K562 (cell line): Measurements from ENCODE around the gene ZNF687. TPM values are rescaled to one million over a fixed set of nuclear protein-coding genes. Genes with fewer than 3 reads are reported as not detected.

Experiments used
- ASH1L ChIP-seq: fragments of 450-650 bp; IDR thresholded peaks from 2 replicates; pipeline ENCODE4 v1.6.1; 2018; ENCODE audit warnings: borderline replicate concordance, mild to moderate bottlenecking, low read depth; ENCODE audit not compliant: partially characterized antibody
- CBFB ChIP-seq: sonication (generic); formaldehyde crosslinking; IDR thresholded peaks from 2 replicates; pipeline ENCODE4 v1.4.0; 2020; ENCODE audit warnings: mild to moderate bottlenecking, missing genetic modification reagents
- CCAR2 ChIP-seq: fragments of 200-400 bp; formaldehyde crosslinking; IDR thresholded peaks from 2 replicates; pipeline ENCODE4 v1.6.1; 2017; ENCODE audit warnings: mild to moderate bottlenecking, low read depth, low read length
- GTF2A2 ChIP-seq: IDR thresholded peaks from 2 replicates; pipeline ENCODE4 v1.6.1; 2016; ENCODE audit warnings: mild to moderate bottlenecking, missing genetic modification characterization, missing compliant biosample characterization
- HOXB6 ChIP-seq: fragments of 250-450 bp; sonication (Bioruptor Pico); IDR thresholded peaks from 2 replicates; pipeline ENCODE4 v1.5.1; 2022; ENCODE audit warnings: mild to moderate bottlenecking, borderline replicate concordance
- NBN ChIP-seq: fragments of 450-650 bp; IDR thresholded peaks from 2 replicates; pipeline ENCODE4 v1.6.1; 2016; ENCODE audit warnings: low read depth, mild to moderate bottlenecking
- NFIC ChIP-seq: fragments of 450-650 bp; IDR thresholded peaks from 2 replicates; pipeline ENCODE4 v1.6.1; 2017; ENCODE audit warnings: mild to moderate bottlenecking, inconsistent platforms
- NR1H2 ChIP-seq: sonication (generic); formaldehyde crosslinking; IDR thresholded peaks from 2 replicates; pipeline ENCODE4 v1.4.0; 2020; ENCODE audit warnings: mild to moderate bottlenecking, missing genetic modification reagents
- PHF20 ChIP-seq: fragments of 450-650 bp; IDR thresholded peaks from 2 replicates; pipeline ENCODE4 v1.6.1; 2018; ENCODE audit not compliant: partially characterized antibody
- SMAD4 ChIP-seq: fragments of 250-450 bp; sonication (Bioruptor Pico); conservative IDR thresholded peaks from 2 replicates; pipeline ENCODE4 v1.8.0; 2021; ENCODE audit warnings: inconsistent platforms, mild to moderate bottlenecking, moderate library complexity
- U2AF2 ChIP-seq: fragments of 200-400 bp; formaldehyde crosslinking; optimal IDR thresholded peaks from 2 replicates; pipeline ENCODE3; 2017; ENCODE audit warnings: low read depth, mild to moderate bottlenecking, low read length
- UBTF ChIP-seq, 2 experiments: IDR thresholded peaks; 2 replicates each; pipeline ENCODE4 v1.6.1; 2012; ENCODE audit warnings: improper control_type of control experiment in 2 of 2, low read depth in 2 of 2, low read length in 2 of 2, borderline replicate concordance in 1 of 2
- WHSC1 ChIP-seq: IDR thresholded peaks from one replicate; pipeline ENCODE4 v1.6.1; 2012; ENCODE audit warnings: low read length, control low read depth, inconsistent platforms
- ZBTB2 ChIP-seq: fragments of 450-650 bp; IDR thresholded peaks from 2 replicates; pipeline ENCODE4 v1.6.1; 2016; ENCODE audit warnings: antibody characterized with exemption
- ZNF143 ChIP-seq: sonication (generic); formaldehyde crosslinking; IDR thresholded peaks from 2 replicates; pipeline ENCODE4 v1.9.0; 2022; ENCODE audit warnings: mild to moderate bottlenecking, missing genetic modification reagents
- ZNF212 ChIP-seq: fragments of 450-650 bp; formaldehyde crosslinking; IDR thresholded peaks from 2 replicates; pipeline ENCODE4 v1.4.0; 2020; ENCODE audit warnings: mild to moderate bottlenecking
- ZNF217 ChIP-seq: sonication (generic); formaldehyde crosslinking; IDR thresholded peaks from 2 replicates; pipeline ENCODE4 v1.8.0; 2022; ENCODE audit warnings: mild to moderate bottlenecking, missing genetic modification reagents
- polyA plus RNA-seq, 8 experiments: library from polyadenylated mRNA; depleted of rRNA in 4 of 8; stranded (reverse) in 5 of 8; unstranded in 3 of 8; fragments of >200 nt; fragmentation: Nextera tagmentation in 2 of 8; fragmentation: Illumina TruSeq in 1 of 8; extraction: Ambion mirVana in 2 of 8; extraction: Trizol in 1 of 8; gene quantifications; 2 replicates each; pipeline versions ENCODE4 v1.2.1 to v1.2.3, GENCODE V29; 2011 to 2014; ENCODE audit warnings: inconsistent platforms in 1 of 8, missing spikeins in 1 of 8
- total RNA-seq, 7 experiments: library from RNA; depleted of rRNA in 6 of 7; stranded (reverse); fragments of >200 nt in 6 of 7; fragmentation: Illumina TruSeq in 2 of 7; extraction: Trizol in 2 of 7; gene quantifications; 2 replicates each; pipeline versions ENCODE4 v1.2.1 to v1.2.3, GENCODE V29; 2011 to 2021; ENCODE audit warnings: low replicate concordance in 1 of 7
- TF ChIP-seq, protein P1 (sequence below): IDR thresholded peaks from 2 replicates; pipeline ENCODE4 v1.6.1; 2011; ENCODE audit warnings: borderline replicate concordance, low read depth, mild to moderate bottlenecking, moderate library complexity, low read length; ENCODE audit not compliant: insufficient read depth, poor library complexity, severe bottlenecking
- TF ChIP-seq, protein P2 (sequence below): fragments of 450-650 bp; IDR thresholded peaks from 2 replicates; pipeline ENCODE4 v1.6.1; 2018; ENCODE audit not compliant: partially characterized antibody

The ZNF687 gene
- total and polyA plus RNA-seq, 9 of the 15 experiments (the other 6 are each of a cell fraction or from before 2014, with no cell fraction given): 0.13 to 26.4 (median 10.6) TPM

DNA sequence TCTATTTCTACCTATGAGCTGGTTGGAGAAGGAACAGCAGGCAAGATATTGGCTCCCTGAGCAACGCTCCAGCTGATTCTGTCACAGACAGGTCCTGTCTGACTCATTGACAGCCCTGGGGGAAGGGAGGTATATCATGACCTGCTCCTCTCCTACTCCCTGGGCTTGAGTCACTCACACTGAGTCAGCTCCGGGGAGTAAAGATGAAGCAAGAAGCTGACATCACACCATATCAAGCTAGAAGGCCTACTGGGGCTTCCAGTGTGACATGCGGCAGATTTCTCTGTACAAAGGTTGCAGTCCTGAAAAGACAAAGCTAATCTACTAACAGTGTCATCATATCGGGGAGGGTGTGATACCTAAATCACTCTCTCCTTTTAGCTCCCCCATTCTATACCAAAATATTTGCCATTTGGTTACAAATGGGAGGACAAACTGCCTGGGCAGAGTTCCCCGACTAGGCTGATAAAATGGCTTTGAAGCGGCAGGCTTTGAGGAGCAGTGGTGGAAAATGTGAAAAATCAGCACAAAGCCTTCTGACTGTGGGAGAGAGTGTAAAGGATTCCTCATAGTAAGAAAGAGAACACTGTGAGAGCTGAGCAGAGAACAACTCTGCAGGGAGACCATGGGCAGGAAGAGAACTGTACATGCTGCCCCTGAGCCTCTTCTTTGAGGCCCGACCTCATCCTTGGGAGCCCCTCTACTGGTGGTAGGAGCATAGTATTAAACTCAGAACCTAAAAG is 29.7 kb downstream of the ZNF687 start (continued):
- TF ChIP-seq UBTF (IDR thresholded peaks at IDR 0.05; ENCODE audit: borderline replicate concordance in 1 of 2, low read depth in 2 of 2, low read length in 2 of 2) (peak in 1 of 2 experiments; percentile 93; a peak in 2 of 4 replicates), NR1H2 (CRISPR knock-in tag) (no peak), CCAR2 (no peak), ZBTB2 (no peak), ZNF217 (CRISPR knock-in tag) (no peak), GTF2A2 (tag) (no peak), NBN (peak; percentile 92; the same call in 1 of the 2 replicates), SMAD4 (peak; percentile 91), ZNF143 (CRISPR knock-in tag) (no peak), WHSC1 (no peak), ASH1L (no peak), ZNF212 (no peak), NFIC (peak; percentile 31), CBFB (CRISPR knock-in tag) (no peak), PHF20 (no peak), HOXB6 (CRISPR knock-in tag) (no peak), U2AF2 (no peak)
- TF ChIP-seq, protein P1, sequence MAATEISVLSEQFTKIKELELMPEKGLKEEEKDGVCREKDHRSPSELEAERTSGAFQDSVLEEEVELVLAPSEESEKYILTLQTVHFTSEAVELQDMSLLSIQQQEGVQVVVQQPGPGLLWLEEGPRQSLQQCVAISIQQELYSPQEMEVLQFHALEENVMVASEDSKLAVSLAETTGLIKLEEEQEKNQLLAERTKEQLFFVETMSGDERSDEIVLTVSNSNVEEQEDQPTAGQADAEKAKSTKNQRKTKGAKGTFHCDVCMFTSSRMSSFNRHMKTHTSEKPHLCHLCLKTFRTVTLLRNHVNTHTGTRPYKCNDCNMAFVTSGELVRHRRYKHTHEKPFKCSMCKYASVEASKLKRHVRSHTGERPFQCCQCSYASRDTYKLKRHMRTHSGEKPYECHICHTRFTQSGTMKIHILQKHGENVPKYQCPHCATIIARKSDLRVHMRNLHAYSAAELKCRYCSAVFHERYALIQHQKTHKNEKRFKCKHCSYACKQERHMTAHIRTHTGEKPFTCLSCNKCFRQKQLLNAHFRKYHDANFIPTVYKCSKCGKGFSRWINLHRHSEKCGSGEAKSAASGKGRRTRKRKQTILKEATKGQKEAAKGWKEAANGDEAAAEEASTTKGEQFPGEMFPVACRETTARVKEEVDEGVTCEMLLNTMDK: no peak
- TF ChIP-seq, protein P2, sequence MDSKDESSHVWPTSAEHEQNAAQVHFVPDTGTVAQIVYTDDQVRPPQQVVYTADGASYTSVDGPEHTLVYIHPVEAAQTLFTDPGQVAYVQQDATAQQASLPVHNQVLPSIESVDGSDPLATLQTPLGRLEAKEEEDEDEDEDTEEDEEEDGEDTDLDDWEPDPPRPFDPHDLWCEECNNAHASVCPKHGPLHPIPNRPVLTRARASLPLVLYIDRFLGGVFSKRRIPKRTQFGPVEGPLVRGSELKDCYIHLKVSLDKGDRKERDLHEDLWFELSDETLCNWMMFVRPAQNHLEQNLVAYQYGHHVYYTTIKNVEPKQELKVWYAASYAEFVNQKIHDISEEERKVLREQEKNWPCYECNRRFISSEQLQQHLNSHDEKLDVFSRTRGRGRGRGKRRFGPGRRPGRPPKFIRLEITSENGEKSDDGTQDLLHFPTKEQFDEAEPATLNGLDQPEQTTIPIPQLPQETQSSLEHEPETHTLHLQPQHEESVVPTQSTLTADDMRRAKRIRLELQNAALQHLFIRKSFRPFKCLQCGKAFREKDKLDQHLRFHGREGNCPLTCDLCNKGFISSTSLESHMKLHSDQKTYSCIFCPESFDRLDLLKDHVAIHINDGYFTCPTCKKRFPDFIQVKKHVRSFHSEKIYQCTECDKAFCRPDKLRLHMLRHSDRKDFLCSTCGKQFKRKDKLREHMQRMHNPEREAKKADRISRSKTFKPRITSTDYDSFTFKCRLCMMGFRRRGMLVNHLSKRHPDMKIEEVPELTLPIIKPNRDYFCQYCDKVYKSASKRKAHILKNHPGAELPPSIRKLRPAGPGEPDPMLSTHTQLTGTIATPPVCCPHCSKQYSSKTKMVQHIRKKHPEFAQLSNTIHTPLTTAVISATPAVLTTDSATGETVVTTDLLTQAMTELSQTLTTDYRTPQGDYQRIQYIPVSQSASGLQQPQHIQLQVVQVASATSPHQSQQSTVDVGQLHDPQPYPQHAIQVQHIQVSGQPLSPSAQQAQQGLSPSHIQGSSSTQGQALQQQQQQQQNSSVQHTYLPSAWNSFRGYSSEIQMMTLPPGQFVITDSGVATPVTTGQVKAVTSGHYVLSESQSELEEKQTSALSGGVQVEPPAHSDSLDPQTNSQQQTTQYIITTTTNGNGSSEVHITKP: peak; percentile 43
